GM18867 (cell line): ENCODE measurements around the gene GIMAP6.
A peak's percentile ranks its signal among the peaks of the same experiment; 100 is the strongest.
"Not testable (repeated sequence)": the region's sequence is repeated elsewhere in the genome, so short reads cannot be mapped to it uniquely, and the experiment has no call there.

Source experiments
- ATAC-seq: cut with Tn5 transposase; IDR thresholded peaks from one replicate; pipeline ENCODE4 v1.9.1; 2021; ENCODE audit warnings: mild to moderate bottlenecking, moderate library complexity; ENCODE audit not compliant: unreplicated experiment

Gene GIMAP6

GRCh38 chr7:150645259-150646020 is 13.3 kb upstream of the GIMAP6 start:
- ATAC-seq, result no peak

GRCh38 chr7:150642926-150643325 is 10.7 kb upstream of the GIMAP6 start:
- no peak for ATAC-seq

GRCh38 chr7:150641854-150642253 is 9.7 kb upstream of the GIMAP6 start:
- no peak for ATAC-seq

GRCh38 chr7:150633926-150634325 is 1.7 kb upstream of the GIMAP6 start:
- ATAC-seq, result no peak

GRCh38 chr7:150631084-150631826 is 930 bp downstream of the GIMAP6 start:
- no peak for ATAC-seq

- no peak for ATAC-seq
Observed at GRCh38 chr7:150629347-150629746, 2.8 kb downstream of the GIMAP6 start.

- ATAC-seq, result no peak
Observed at GRCh38 chr7:150627959-150628358, 4.2 kb downstream of the GIMAP6 start.

GRCh38 chr7:150626696-150627095 is 5.5 kb downstream of the GIMAP6 start:
- ATAC-seq, result no peak

GRCh38 chr7:150621376-150621775 is 10.8 kb downstream of the GIMAP6 start:
- ATAC-seq, result no peak

GRCh38 chr7:150620617-150621371 is 11.4 kb downstream of the GIMAP6 start:
- ATAC-seq, result no peak

GRCh38 chr7:150620061-150620460 is 12.1 kb downstream of the GIMAP6 start:
- no peak for ATAC-seq

- ATAC-seq, result not testable (repeated sequence)
Observed at GRCh38 chr7:150615221-150615755, 16.9 kb downstream of the GIMAP6 start.

GRCh38 chr7:150614426-150614825 is 17.8 kb downstream of the GIMAP6 start:
- not testable (repeated sequence) for ATAC-seq

- ATAC-seq, result no peak
Observed at GRCh38 chr7:150613880-150614279, 18.3 kb downstream of the GIMAP6 start.

GRCh38 chr7:150612925-150613324 is 19.3 kb downstream of the GIMAP6 start:
- ATAC-seq, result no peak

- no peak for ATAC-seq
Observed at GRCh38 chr7:150610233-150610632, 22.0 kb downstream of the GIMAP6 start.

- not testable (repeated sequence) for ATAC-seq
Observed at GRCh38 chr7:150603600-150603999, 28.6 kb downstream of the GIMAP6 start.

- ATAC-seq, result no peak
Observed at GRCh38 chr7:150595361-150595760, 36.8 kb downstream of the GIMAP6 start.

- ATAC-seq, result no peak
Observed at GRCh38 chr7:150594805-150595204, 37.4 kb downstream of the GIMAP6 start.

GRCh38 chr7:150587551-150587950 is 44.6 kb downstream of the GIMAP6 start:
- no peak for ATAC-seq

- ATAC-seq, result peak; percentile 39
Observed at GRCh38 chr7:150586785-150587152, 45.4 kb downstream of the GIMAP6 start.
